Gastrocnemius medialis (tissue), 4 donors: ENCODE data around the gene ELMO1.

Source experiments
- CTCF ChIP-seq, 5 experiments: fragments of 450-650 bp in 3 of 5; fragments of 200-600 bp in 2 of 5; sonication (generic) in 2 of 5; IDR thresholded peaks in 4 of 5; conservative IDR thresholded peaks in 1 of 5; 1 replicate in 4 of 5; 2 replicates in 1 of 5; pipeline ENCODE4 v1.5.1; 2016 to 2019; ENCODE audit warnings: antibody characterized with exemption in 5 of 5, mild to moderate bottlenecking in 3 of 5, moderate library complexity in 3 of 5
- POLR2A ChIP-seq, 2 donors: fragments of 450-650 bp; IDR thresholded peaks; one replicate each; pipeline ENCODE4 v1.6.1; 2017; ENCODE audit warnings: antibody characterized with exemption in 2 of 2, mild to moderate bottlenecking in 2 of 2, moderate library complexity in 2 of 2

- TF ChIP-seq CTCF (IDR thresholded peaks at IDR 0.05 in 4 of 5, conservative IDR thresholded peaks at IDR 0.05 in 1 of 5) (no peak), POLR2A (IDR thresholded peaks at IDR 0.05) (no peak)
These were observed 560.7 kb downstream of the ELMO1 start for GRCh38 chr7:36887969-36888368.
